HUES48 (cell line): ENCODE data around the gene SLC22A2.
A peak's percentile ranks its signal among the peaks of the same experiment; 100 is the strongest.

Experiments used
- H3K27ac ChIP-seq: one replicate; pipeline ENCODE4 v1.7.0; 2013; ENCODE audit warnings: low read depth, low read length, inconsistent platforms
- H3K27me3 ChIP-seq: 2 replicates; pipeline ENCODE4 v1.6.1; 2013; ENCODE audit warnings: mild to moderate bottlenecking, low read length; ENCODE audit not compliant: control insufficient read depth, insufficient read depth
- H3K36me3 ChIP-seq: 2 replicates; pipeline ENCODE4 v1.6.1; 2013; ENCODE audit warnings: low read length; ENCODE audit not compliant: control insufficient read depth, insufficient read depth
- H3K4me1 ChIP-seq: 2 replicates; pipeline ENCODE4 v1.6.1; 2013; ENCODE audit warnings: mild to moderate bottlenecking, low read length; ENCODE audit not compliant: control insufficient read depth, insufficient read depth
- H3K4me3 ChIP-seq: 2 replicates; pipeline ENCODE4 v1.5.1; 2013; ENCODE audit warnings: mild to moderate bottlenecking, low read depth, low read length
- H3K9ac ChIP-seq: 2 replicates; pipeline ENCODE4 v1.6.1; 2013; ENCODE audit warnings: mild to moderate bottlenecking, low read depth, low read length, moderate library complexity
- H3K9me3 ChIP-seq: 2 replicates; pipeline ENCODE4 v1.6.1; 2013; ENCODE audit warnings: low read length; ENCODE audit not compliant: control insufficient read depth, insufficient read depth

Gene SLC22A2

DNA sequence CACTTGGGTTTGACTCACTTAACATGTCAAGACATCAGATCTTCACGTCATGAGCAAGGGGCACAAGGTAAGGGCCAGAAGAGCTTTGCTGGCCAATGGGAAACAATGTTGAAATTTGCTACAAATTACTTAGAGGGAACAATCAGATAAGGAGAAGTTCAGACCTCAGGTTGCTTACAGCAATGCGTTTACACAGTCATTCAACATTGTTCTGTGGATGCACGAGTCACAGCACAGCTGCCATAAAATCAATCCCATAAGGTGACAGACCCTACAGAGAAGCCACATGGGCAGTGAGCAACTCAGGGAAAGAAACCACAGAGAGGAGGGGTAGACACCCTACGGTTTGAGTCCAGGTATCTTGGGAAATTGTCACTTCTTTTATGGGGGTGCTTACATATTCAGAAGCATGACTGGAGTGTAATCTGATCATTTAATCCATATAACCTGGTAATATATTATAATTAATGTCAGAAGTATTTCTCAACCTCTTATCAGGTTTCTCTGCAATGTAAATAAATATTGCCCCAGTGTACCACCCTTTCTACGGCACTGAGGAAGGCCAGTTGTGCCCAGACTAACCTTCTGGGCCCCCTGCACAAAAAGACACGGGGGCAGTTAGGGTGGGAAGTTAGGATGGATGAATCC lies 2.3 kb upstream of the SLC22A2 start:
- no peak overlapping the region for H3K4me3 ChIP-seq
- H3K36me3 ChIP-seq, result no peaks in the 10 kb centered on the region
- no peak overlapping the region for H3K27ac ChIP-seq
- H3K27me3 ChIP-seq, result no peaks in the 10 kb centered on the region
- peaks cover 12% of the 10 kb centered on the region for H3K4me1 ChIP-seq
- no peak overlapping the region for H3K9ac ChIP-seq
- H3K9me3 ChIP-seq, result no peaks in the 10 kb centered on the region

- H3K9ac ChIP-seq, result no peak overlapping the region
- H3K36me3 ChIP-seq, result no peaks in the 10 kb centered on the region
- peaks cover 12% of the 10 kb centered on the region for H3K4me1 ChIP-seq
- no peaks in the 10 kb centered on the region for H3K27me3 ChIP-seq
- no peak overlapping the region for H3K27ac ChIP-seq
- no peak overlapping the region for H3K4me3 ChIP-seq
- no peaks in the 10 kb centered on the region for H3K9me3 ChIP-seq
Measured at GRCh38 chr6:160260367-160260766, 1.7 kb upstream of the SLC22A2 start.

- Histone ChIP-seq H3K9ac (no peak overlapping the region), H3K4me3 (no peak overlapping the region), H3K4me1 (peaks cover 19% of the 10 kb centered on the region), H3K9me3 (no peaks in the 10 kb centered on the region), H3K27ac (no peak overlapping the region), H3K27me3 (no peaks in the 10 kb centered on the region), H3K36me3 (no peaks in the 10 kb centered on the region)
Measured at GRCh38 chr6:160259598-160259997, 977 bp upstream of the SLC22A2 start.

GRCh38 chr6:160259143-160259425 lies 463 bp upstream of the SLC22A2 start:
- no peak overlapping the region for H3K9ac ChIP-seq
- H3K27ac ChIP-seq, result no peak overlapping the region
- H3K4me1 ChIP-seq, result peaks cover 24% of the 10 kb centered on the region
- H3K27me3 ChIP-seq, result no peaks in the 10 kb centered on the region
- no peaks in the 10 kb centered on the region for H3K36me3 ChIP-seq
- no peak overlapping the region for H3K4me3 ChIP-seq
- H3K9me3 ChIP-seq, result no peaks in the 10 kb centered on the region

DNA sequence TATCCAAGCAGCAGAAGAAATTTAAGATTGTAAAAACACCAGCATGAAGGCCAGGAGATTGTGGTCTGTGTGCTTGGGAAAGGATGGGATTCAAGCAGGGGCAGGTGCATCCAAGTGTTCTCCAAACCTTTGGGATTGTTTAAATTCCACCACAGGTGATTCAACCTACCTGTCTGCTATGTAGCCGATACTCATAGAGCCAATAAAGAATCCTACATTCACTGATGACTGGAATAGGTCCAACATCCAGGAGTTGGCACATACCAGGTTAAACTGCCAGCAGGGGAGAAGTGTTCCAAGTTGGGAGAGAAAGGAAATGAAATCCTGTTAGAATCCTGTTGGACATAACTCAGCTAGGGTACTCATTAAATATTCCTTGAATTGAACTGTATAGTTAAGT lies 2.2 kb downstream of the SLC22A2 start:
- no peaks in the 10 kb centered on the region for H3K36me3 ChIP-seq
- H3K4me3 ChIP-seq, result no peak overlapping the region
- H3K27ac ChIP-seq, result no peak overlapping the region
- peaks cover 37% of the 10 kb centered on the region for H3K4me1 ChIP-seq
- H3K27me3 ChIP-seq, result no peaks in the 10 kb centered on the region
- H3K9ac ChIP-seq, result no peak overlapping the region
- H3K9me3 ChIP-seq, result no peaks in the 10 kb centered on the region

GRCh38 chr6:160254467-160255312 lies 3.9 kb downstream of the SLC22A2 start:
- Histone ChIP-seq H3K27me3 (no peaks in the 10 kb centered on the region), H3K36me3 (no peaks in the 10 kb centered on the region), H3K9me3 (no peaks in the 10 kb centered on the region), H3K27ac (peak overlapping the region; percentile 77), H3K4me3 (no peak overlapping the region), H3K4me1 (peaks cover 50% of the 10 kb centered on the region), H3K9ac (no peak overlapping the region)

- Histone ChIP-seq H3K4me1 (peaks cover 48% of the 10 kb centered on the region), H3K4me3 (no peak overlapping the region), H3K27me3 (no peaks in the 10 kb centered on the region)
Measured at GRCh38 chr6:160253714-160254113, 4.9 kb downstream of the SLC22A2 start.

GRCh38 chr6:160253292-160253691 lies 5.3 kb downstream of the SLC22A2 start:
- Histone ChIP-seq H3K36me3 (no peaks in the 10 kb centered on the region), H3K4me1 (peaks cover 50% of the 10 kb centered on the region), H3K27me3 (no peaks in the 10 kb centered on the region), H3K4me3 (no peak overlapping the region), H3K9ac (no peak overlapping the region), H3K9me3 (no peaks in the 10 kb centered on the region), H3K27ac (peak overlapping the region; percentile 5)

More at GRCh38 chr6:160253714-160254113, 4.9 kb downstream of the SLC22A2 start:
- Histone ChIP-seq H3K9ac (no peak overlapping the region), H3K9me3 (no peaks in the 10 kb centered on the region), H3K27ac (no peak overlapping the region), H3K36me3 (no peaks in the 10 kb centered on the region)

GRCh38 chr6:160252073-160252813 lies 6.4 kb downstream of the SLC22A2 start:
- Histone ChIP-seq H3K27me3 (no peaks in the 10 kb centered on the region), H3K36me3 (no peaks in the 10 kb centered on the region), H3K27ac (peak overlapping the region; percentile 65), H3K9ac (no peak overlapping the region), H3K4me3 (no peak overlapping the region), H3K4me1 (peaks cover 60% of the 10 kb centered on the region), H3K9me3 (no peaks in the 10 kb centered on the region)

DNA sequence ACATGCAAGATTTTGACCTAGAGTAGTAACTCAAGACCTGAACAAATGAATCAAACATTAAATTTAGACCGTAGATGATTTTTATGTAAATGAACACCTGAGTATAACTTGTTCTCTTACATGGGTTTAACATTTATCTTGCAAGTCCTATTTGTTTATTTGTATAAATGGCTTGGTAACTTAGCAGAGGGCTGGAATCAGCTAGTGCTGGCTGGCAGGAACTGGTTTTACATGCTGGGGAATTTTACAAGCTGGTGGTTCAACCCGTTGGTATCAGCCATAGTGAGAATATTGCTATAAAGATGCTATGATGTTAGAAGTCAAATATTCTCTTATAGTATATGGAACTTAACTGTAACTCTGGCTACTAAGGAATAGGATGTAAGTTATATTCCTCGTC lies 8.9 kb downstream of the SLC22A2 start:
- no peaks in the 10 kb centered on the region for H3K9me3 ChIP-seq
- H3K27me3 ChIP-seq, result no peaks in the 10 kb centered on the region
- H3K4me1 ChIP-seq, result peaks cover 58% of the 10 kb centered on the region
- H3K27ac ChIP-seq, result peak overlapping the region; percentile 9
- H3K4me3 ChIP-seq, result no peak overlapping the region
- no peak overlapping the region for H3K9ac ChIP-seq
- H3K36me3 ChIP-seq, result no peaks in the 10 kb centered on the region

DNA sequence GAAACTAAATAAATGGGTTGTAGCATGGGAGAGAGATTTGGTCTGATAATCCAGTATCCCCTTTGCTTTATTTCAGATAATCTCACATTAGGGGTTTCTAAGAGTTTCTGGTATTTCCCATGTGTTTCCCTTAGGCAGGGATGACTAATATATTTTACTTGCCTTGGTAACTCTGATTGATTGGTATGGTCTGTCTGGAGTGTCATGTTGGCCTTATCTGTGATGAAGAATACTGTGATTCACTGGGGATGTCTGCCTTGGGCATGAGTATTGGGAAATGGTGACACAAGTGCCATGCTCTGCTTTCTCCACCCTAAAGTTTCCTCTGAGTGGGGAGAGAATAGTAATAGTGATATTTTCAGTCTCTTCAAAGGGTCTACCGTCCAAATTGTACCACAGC lies 10.1 kb downstream of the SLC22A2 start:
- no peak overlapping the region for H3K9ac ChIP-seq
- H3K36me3 ChIP-seq, result no peaks in the 10 kb centered on the region
- H3K27me3 ChIP-seq, result no peaks in the 10 kb centered on the region
- H3K27ac ChIP-seq, result no peak overlapping the region
- no peak overlapping the region for H3K4me3 ChIP-seq
- H3K9me3 ChIP-seq, result no peaks in the 10 kb centered on the region
- peaks cover 53% of the 10 kb centered on the region for H3K4me1 ChIP-seq
